Right lobe of liver (tissue), 4 donors: ENCODE measurements around the gene TCF23.

ENCODE experiments used
- CTCF ChIP-seq, 4 donors: fragments of 200-600 bp in 3 of 4; fragments of 450-650 bp in 1 of 4; IDR thresholded peaks; one replicate each; pipeline versions ENCODE4 v1.5.1 to v1.8.0; 2016 to 2022; ENCODE audit warnings: antibody characterized with exemption in 4 of 4, mild to moderate bottlenecking in 2 of 4
- POLR2A ChIP-seq: fragments of 450-650 bp; IDR thresholded peaks from one replicate; pipeline ENCODE4 v1.6.1; 2017; ENCODE audit warnings: antibody characterized with exemption, mild to moderate bottlenecking
- donor health status: DM: no; HTN: no; CAD: no.
- donor health status: DM: no; HTN: no; CAD: no.
- donor health status: DM: no; HTN: yes; CAD: no.

DNA sequence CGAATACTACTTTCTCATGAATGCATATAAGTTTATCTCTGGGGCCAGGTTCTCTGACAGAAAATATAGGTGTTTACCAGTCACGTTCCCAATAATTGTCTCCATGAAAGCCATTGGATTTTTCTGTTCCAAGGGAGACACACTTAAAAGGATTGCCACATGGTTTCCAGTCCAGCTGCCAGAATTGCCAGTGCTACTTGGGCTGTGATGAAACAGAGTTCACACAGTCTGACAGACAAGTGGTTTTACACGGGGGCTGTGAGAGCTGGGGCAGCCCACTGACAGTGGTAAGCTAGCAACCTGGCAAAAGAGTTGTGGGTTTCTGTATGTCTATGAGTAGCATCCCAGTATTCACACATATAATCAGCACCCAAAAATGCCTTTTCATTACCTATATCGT lies 35.3 kb downstream of the TCF23 start:
- TF ChIP-seq CTCF (IDR thresholded peaks at IDR 0.05): no peak
- TF ChIP-seq POLR2A: no peak
